DMS53 (cell line): ENCODE data around the gene UBE2J1.
"Not testable (repeated sequence)": the region's sequence is repeated elsewhere in the genome, so short reads cannot be mapped to it uniquely, and the experiment has no call there.

Source experiments
- DNase-seq: peaks from one replicate; lab custom pipeline; 2025; lab: John Stamatoyannopoulos, UW

The UBE2J1 gene

DNA sequence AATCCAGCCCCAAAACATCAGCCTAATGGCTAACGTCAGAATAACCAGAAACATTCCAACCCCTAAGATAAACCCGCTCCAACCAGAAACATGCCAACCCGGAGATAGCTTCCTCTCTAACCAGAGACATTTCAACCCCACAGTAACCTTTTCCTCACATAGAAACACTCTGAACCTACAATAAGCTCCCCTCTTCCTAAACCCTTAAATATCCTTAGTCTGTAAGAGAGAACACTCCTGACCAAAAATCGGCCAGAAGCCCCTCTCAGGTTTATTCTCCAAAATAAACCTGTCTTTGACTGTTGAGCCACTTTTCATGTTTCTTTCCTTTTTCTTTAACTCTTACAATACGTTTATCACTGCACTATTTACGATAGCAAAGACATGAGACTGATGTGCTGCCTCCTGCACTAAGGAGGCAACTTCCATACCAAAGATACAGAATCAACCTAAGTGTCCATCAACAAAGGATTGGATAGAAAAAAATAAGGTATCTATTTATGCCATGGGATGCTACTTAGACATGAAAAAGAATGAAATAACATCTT is 32.4 kb downstream of the UBE2J1 start:
- no peak for DNase-seq

DNA sequence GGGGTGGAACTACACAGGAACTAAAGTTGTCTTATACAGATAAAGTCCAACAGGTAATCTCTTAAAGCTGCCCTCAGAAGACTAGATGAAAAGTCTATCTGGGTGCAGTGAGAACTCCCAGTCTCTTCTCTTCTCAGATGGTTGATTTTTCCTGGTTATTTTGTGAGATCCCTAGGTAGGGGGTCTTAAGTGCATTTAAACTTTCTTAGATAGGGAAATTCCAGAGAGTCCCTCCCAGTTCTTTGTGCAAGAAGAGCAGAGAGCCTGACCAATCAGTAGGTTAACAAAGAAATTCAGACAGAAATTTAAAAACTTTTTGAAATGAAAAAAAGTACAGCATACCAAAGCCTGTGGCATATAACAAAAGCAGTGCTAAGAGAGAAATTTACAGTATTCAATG is 35.5 kb downstream of the UBE2J1 start:
- DNase-seq, result no peak

DNA sequence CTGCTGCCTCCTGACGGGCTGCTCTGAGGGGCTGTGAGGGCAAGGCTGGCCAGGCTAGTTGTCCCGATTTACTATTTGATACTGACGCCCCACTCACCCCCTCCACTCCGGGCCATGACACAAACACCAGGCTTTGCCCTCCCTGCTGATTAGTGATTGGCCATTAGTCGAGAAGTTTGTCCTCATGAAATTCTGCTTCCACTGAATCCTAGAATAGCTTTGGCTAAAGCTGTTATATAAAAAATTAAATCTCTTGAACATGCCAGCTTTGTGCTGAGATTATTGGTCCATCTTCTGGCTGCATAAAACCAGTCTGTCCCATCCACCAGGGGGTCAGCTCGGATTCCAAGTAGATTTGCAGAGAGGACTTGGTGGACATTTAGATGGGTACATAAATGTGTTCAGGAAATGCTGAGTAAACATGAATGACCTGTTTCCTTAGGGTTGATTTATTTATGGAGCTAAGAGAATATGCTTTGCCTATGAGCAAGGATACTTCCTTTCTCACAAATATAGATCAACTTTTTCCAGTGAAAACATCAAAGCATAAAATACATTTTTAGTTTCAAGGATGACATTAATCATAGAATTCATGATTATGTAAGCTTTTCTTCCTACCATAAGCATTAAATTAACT is 37.2 kb downstream of the UBE2J1 start, which contains the start of gene GABRR2:
TSS of gene GABRR2 (minus strand) at position 51 of the 637 bp plus-strand sequence. CDS start 134 bp downstream, outside the sequence.
- DNase-seq, result no peak

DNA sequence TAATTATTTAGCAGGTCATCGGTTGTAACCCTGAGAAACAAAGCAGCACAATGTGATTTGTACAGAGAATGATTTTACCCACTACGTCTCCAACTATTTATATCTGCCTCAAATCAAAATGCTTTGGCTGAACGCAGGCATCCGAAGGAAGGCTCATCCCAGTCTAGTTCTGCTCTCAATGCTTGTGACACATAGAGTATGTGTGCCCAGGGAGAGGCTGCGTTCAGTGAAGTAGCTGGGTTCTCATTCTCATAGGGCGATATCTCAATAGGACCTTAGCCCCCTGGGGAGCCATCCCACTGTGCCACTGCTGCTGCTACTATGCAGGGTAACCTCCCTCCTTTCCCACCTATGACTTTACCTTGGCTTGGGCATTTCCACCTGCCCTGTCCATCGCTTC is 37.8 kb downstream of the UBE2J1 start:
- no peak for DNase-seq

DNA sequence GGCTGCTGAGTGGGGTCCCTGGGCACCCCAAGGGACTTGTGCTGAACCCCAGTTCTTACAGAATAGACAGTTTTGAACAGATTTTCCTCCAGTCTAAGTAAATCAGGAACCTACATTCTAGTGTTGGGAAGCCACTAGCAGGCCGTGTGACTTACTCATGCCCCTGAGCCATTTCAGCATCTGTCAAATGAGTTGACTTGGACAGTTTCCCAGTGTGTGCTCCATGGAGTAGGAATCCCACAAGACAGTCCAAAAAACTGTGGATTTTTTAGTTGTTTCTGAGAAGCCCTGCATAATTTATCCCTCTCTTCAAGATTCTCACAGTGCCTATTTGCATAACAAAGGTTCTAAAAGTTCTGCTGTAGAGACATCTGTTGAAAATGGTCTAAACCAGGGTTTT is 39.5 kb downstream of the UBE2J1 start:
- no peak for DNase-seq

DNA sequence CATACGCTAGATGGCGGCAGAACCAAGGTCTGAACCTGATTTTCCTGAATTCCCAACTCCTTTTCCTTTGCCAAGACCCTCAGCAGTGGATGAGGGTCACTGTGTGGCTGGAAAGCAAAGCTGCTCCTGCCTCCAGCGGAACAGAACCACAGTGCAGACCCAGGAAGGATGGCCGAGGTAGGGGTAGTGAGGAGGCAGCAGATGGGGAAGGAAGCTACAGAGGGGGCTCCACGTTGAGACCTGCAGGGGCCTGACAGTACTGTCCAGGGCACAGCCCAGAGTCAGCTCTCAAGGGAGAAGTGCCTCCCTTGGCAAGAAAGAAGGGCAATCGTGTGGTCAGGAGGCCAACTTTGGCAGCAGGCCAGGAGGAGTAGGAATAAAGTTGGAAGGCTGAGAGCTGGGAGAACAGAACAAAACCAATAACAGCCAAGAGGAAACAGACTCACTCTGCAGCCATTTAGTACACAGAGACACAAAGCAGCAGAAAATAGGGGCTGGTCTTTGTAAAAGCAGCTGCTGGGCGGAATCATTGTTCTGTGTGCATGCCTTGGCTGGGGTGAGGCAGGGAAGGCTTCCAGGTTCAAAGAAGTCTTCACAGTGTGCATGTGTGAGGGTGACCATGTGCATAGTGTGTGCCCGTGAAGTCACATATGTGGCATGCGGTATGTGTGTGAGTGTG is 40.5 kb downstream of the UBE2J1 start:
- peak; percentile 27 for DNase-seq

DNA sequence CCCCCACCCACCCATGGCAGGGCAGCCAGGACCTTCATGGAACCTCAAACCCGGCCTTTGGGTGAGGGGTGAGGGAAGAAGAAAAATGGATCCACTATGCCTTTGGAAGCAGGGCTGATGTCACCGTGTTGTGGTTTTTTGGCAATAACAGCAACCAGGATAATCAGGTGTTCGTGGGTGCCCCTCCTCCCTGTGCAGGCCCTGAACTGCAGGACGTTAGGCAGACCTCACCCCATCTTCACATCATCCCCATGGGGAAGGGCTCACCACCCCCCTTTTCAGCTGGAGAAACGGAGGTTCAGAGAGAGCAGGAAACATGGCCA is 41.0 kb downstream of the UBE2J1 start:
- no peak for DNase-seq

DNA sequence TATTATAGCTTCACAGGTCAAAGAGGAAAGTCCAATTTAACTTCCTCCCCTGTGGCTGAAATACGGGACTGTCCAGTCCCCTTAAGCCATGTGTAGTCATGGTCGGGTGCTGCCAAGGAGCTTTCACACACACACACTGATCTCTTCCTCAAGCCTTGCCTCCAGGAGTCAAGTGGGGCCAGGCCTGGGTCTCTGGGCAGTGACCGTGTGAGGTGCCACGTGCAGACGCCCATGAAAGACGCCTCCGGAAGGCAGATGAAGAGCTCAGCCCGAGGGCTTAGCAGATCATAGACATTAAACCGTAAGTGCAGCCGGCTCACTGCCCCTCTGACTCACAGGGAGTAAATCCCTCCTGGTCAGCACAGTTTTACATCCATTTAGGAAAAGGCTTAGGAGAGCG is 41.6 kb downstream of the UBE2J1 start:
- no peak for DNase-seq

DNA sequence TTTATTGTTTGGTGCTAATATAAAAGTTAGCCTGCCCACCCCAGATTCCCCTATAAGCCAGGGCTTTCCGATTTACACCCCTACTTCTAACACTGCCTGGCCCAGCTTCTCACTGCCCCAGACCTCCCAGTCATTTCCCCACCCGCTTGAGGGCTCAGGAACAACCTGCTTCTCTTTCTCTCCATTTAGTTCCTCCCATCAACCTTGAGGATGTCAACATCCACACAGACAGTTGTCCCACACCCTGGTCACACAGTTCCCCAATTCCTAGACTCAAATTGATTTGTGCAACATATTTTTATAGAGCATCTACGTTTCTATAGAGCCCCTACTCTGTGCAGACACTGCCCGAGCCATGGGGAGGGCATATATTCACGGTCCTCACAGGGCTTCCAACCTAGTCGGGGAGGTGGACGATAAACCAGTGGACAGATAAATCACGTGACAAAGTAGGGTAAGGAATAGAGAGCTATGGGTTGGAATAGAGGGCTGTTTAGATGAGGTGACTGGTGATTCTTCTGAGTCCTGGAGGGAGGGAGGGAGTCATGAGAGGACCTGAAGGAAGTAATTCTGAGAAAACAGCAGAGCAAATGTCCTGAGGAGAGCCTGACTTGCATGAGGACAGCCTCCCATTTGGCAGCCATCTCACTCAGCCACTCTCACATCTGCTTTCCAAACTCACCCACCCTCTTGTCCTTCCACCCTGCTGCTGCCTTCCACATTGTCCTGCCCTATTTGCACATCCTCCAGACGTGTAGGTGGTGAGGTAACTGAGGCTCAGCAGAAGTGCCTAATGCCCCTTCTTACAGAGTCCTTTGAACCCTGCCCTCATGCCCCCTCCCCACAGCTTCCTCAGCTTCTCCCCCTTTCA is 43.8 kb downstream of the UBE2J1 start:
- no peak for DNase-seq

DNA sequence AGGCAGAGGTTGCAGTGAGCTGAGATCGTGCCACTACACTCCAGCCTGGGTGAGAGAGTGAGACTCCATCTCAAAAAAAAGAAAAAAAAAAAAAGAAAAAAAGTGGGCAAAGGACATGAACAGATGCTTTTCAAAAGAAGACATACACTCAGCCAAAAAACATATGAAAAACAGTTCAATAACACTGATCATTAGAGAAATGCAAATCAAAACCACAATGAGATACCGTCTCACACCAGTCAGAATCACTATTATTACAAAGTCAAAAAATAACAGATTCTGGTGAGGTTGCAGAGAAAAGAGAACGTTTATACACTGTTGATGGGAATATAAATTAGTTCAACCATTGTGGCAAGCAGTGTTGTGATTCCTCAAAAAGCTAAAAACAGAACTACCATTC is 48.0 kb downstream of the UBE2J1 start:
- not testable (repeated sequence) for DNase-seq

DNA sequence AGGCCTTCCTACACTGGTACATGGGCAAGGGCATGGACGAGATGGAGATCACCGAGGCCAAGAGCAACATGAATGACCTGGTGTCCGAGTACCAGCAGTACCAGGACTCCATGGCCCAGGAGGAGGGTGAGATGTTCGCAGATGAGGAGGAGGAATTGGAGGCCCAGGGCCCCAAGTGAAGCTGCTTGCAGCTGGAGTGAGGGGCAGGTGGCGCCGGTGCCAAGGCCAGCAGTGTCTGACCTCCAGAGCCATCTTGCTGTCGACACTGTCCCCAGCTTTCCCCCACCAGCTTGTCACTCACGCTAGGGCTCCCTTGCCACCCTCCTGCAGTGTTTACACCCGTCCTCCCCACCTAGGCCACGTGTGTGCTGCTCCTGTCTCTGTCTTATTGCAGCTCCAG is 49.6 kb downstream of the UBE2J1 start:
- DNase-seq, result no peak

DNA sequence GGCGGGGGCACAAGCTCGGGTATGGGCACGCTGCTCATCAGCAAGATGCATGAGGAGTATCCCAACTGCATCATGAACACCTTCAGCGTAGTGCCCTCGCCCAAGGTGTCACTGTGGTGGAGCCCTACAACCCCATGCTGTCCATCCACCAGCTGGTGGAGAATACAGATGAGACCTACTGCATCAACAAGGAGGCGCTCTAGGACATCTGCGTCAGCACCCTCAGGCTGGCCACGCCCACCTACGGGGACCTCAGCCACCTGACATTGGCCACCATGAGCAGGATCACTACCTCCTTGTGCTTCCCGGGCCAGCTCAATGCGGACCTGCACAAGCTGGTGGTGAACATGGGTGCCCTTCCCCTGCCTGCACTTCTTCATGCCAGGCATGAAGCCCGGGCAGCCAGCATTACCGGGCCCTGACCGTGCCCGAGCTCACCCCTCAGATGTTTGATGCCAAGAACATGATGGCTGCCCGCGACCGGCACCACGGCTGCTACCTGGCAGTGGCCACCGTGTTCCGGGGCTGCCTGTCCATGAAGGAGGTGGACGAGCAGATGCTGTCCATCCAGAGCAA is 50.2 kb downstream of the UBE2J1 start:
- peak; percentile 6 for DNase-seq

DNA sequence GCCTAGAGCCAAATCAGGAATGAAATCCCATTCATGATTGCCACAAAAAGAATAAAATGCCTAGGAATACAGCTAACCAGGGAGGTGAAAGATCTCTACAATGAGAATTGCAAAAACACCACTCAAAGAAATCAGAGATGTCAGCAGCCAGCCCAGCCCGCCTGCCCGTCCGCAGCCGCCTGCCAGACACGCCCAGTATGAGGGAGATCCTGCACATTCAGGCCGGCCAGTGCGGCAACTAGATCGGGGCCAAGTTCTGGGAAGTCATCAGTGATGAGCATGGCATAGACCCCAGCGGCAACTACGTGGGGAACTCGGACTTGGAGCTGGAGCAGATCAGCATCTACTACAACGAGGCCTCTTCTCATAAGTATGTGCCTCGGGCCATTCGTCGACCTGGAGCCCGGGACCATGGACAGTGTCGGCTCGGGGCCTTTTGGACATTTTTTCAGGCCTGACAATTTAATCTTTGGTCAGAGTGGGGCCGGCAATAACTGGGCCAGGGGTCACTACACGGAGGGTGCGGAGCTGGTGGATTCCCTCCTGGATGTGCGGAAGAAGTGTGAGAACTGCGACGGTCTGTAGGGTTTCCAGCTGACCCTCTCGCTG is 50.8 kb downstream of the UBE2J1 start:
- DNase-seq, result no peak

DNA sequence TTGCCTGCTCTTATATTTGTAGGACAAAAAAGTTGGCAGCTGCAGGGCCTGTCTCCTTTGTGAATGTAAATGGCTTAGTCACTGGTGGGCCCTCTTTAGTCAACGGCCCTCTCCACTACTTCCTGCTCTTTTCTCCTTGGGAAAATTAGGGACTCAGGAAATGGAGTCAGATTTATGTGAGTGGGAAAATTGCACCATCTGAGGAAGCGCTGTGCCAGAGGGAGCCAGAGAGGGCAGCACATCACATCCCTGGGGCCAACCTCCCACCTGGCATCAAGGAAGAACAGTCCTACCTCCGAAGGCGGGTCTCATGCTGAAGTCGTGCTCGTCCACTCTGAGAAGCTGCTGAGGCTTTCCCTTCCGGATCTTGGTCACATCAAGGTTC is 53.1 kb downstream of the UBE2J1 start:
- DNase-seq, result peak; percentile 74

DNA sequence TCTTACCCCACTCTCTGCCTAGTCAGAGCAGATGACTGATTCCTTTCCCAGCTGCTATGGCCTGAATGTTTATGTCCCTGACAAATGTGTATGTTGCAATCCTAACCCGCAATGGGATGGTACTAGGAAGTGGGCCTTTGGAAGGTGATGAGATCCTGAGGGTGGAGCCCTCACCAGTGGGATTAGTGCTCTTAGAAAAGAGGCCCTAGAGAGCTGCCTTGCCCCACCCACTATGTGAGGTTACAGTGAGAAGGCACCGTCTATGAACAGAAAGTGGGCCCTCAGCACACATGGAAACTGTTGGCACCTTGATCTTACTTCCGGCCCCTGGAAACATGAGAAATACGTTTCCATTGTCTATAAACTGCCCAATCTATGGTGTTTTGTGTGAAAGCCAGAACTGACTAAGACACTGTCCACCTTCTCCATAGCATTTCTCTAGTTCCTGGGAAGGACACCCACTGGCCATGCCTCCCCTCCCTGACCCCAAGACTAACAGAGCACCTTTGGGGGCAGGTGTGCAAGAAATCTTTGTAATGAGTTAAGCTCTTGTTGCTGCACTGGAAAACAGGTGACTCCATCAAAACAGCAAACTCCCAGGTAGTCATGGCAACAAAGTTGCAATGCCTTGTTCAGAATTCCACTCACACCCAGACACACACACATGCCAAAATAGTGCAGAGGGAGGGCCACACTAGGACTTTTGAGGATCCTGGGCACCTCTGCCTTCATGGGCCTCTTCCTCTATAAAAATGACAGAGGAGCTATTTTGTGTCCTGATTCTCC is 53.6 kb downstream of the UBE2J1 start:
- peak; percentile 89 for DNase-seq

DNA sequence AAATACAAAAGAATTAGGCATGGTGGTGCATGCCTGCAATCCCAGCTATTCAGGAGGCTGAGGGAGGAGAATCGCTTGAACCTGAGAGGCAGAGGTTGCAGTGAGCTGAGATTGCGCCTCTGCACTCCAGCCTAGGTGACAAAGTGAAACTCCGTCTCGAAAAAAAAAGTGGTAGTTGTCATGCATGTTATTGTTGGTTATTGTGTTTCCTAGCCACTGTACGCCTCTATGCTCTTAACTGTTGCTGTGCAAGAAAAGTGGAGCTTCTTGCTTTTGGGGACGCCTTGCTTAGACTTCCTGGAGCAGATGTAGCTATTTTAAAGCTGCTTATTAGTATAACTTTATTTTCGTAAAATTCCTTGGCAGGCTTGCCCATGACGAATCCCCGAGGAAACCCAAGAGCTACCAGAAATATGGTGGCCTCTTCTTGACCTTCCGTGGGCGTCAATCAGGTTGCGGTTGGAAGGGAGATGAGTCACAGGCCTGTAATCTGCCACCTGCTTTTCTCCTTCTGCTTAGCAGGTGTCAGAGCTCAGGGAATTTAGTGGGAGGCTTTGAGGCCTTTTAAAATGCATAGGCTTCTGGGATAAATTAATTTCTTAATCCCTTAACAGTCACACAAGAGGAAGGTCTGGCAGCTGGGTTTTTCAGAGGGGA is 54.7 kb downstream of the UBE2J1 start:
- DNase-seq, result peak; percentile 96

DNA sequence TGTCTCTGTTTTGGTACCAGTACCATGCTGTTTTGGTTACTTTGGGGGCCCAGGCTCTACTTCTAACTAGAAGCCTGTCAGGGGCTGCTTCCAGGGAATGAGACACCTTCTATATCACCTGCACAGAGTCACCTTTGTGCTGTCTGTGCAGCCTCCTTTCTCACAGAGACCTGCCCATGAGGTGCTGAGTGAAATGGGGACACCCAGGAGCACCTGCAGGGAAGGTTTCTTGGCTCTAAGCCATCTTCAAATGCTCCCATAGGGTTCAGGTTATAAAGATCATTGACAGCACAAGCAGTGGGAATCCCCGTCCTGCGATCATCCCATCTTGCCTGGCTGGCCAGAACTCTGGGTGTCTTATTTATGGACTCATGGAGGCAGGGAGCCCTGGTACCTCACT is 56.5 kb downstream of the UBE2J1 start:
- peak; percentile 4 for DNase-seq

DNA sequence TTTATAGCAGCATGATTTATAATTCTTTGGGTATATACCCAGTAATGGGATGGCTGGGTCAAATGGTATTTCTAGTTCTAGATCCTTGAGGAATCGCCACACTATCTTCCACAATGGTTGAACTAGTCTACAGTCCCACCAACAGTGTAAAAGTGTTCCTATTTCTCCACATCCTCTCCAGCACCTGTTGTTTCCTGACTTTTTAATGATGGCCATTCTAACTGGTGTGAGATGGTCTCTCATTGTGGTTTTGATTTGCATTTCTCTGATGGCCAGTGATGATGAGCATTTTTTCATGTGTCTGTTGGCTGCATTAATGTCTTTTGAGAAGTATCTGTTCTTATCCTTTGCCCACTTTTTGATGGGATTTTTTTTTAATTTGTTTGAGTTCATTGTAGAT is 57.4 kb downstream of the UBE2J1 start:
- not testable (repeated sequence) for DNase-seq

DNA sequence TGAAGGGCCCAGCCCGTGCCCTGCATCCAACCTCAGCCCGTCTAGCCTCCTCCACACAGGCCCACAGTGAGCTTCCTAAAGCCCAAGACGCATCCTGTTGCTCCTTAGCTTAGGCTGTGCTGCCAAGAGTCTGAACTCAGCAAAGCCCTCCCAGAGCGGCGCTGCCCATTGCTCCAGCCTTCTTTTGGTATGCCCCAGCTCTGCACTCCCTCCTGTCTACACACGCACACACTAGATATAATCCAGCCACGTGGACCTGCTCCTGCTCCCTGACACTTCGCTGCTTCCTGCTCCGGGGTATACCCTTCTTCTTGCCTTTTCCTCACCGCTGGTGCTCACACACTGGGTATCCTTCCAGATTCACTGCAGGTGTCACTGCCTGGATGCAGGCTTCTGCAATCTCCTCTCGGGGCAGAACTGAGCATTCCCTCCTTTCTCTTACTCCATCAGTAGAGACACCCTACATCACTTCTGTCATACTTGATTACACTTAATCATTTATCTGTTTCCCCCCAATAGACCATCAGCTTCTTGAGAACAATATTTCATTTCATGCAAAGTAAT is 61.2 kb downstream of the UBE2J1 start:
- DNase-seq, result peak; percentile 57
